ENCODE measurements around the gene HLA-DMB.

DNA sequence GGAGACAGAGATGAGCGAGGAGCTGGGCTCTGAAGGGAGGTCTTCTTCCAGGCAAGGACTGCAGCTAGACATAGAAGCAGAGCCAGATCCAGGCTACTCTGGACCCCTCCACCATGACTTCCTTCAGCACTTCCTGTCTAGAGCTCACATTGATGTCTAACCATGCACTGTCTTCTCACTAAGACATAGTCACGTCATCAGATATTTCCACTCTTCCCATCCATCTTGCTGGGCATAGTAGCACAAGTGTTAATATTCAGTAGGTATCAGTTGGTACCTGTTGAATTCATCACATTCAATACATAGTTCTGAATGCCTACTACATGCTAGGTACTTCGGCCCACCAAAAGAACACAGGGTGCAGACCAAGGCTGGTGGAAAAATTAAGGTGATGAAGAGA is 9.2 kb upstream of the HLA-DMB start:
- no peak for TF ChIP-seq CTCF (IDR thresholded peaks at IDR 0.05 in 2 of 3, conservative IDR thresholded peaks at IDR 0.05 in 1 of 3; ENCODE audit: control insufficient read depth in 2 of 3, extremely low read depth in 1 of 3, insufficient read depth in 1 of 3, low read depth in 3 of 3, low read length in 3 of 3)
- TF ChIP-seq POLR2AphosphoS5 (IDR thresholded peaks at IDR 0.05; ENCODE audit: low read length) = no peak
- TF ChIP-seq USF2 (IDR thresholded peaks at IDR 0.05; ENCODE audit: borderline replicate concordance, low read depth, low read length) = no peak
- TF ChIP-seq POLR2A (IDR thresholded peaks at IDR 0.05; ENCODE audit: low read depth, low read length) = no peak
- TF ChIP-seq HDAC2 (IDR thresholded peaks at IDR 0.05) = no peak
- no peak for TF ChIP-seq ZNF274 (IDR thresholded peaks at IDR 0.05; ENCODE audit: insufficient read depth, insufficient read length)
- no peak for TF ChIP-seq SUPT20H (IDR thresholded peaks at IDR 0.05; ENCODE audit: borderline replicate concordance, control insufficient read depth, low read depth, low read length)
- TF ChIP-seq FOS (IDR thresholded peaks at IDR 0.05; ENCODE audit: borderline replicate concordance, extremely low read depth, insufficient read length) = no peak

Measured in GM12878 (cell line).